ENCODE data around the gene AGAP1.

Gene AGAP1

GRCh38 chr2:235641956-235642355 is 148.1 kb downstream of the AGAP1 start:
- DNase-seq: no peak

GRCh38 chr2:235642446-235643098 is 148.7 kb downstream of the AGAP1 start:
- DNase-seq: no peak

- DNase-seq: no peak
These were observed 150.1 kb downstream of the AGAP1 start for GRCh38 chr2:235643680-235644511.

- DNase-seq: no peak
These were observed 153.4 kb downstream of the AGAP1 start for GRCh38 chr2:235647264-235647663.

GRCh38 chr2:235647877-235648276 is 154.0 kb downstream of the AGAP1 start:
- DNase-seq: no peak

GRCh38 chr2:235649418-235649817 is 155.6 kb downstream of the AGAP1 start:
- no peak for DNase-seq

- DNase-seq: no peak
These were observed 157.8 kb downstream of the AGAP1 start for GRCh38 chr2:235651643-235652042.

GRCh38 chr2:235654103-235654813 is 160.4 kb downstream of the AGAP1 start:
- DNase-seq: no peak

- DNase-seq: no peak
These were observed 164.7 kb downstream of the AGAP1 start for GRCh38 chr2:235658351-235659174.

GRCh38 chr2:235659767-235660322 is 166.0 kb downstream of the AGAP1 start:
- DNase-seq: no peak

- DNase-seq: no peak
These were observed 166.7 kb downstream of the AGAP1 start for GRCh38 chr2:235660484-235661082.

- DNase-seq: no peak
These were observed 167.5 kb downstream of the AGAP1 start for GRCh38 chr2:235661167-235661937.

- no peak for DNase-seq
These were observed 168.1 kb downstream of the AGAP1 start for GRCh38 chr2:235661952-235662351.

GRCh38 chr2:235663875-235664274 is 170.0 kb downstream of the AGAP1 start:
- DNase-seq: no peak

GRCh38 chr2:235665661-235666212 is 171.9 kb downstream of the AGAP1 start:
- DNase-seq: no peak

- no peak for DNase-seq
These were observed 172.5 kb downstream of the AGAP1 start for GRCh38 chr2:235666213-235666781.

- no peak for DNase-seq
These were observed 174.9 kb downstream of the AGAP1 start for GRCh38 chr2:235668782-235669181.

- no peak for DNase-seq
These were observed 175.5 kb downstream of the AGAP1 start for GRCh38 chr2:235669269-235669831.

- DNase-seq: no peak
These were observed 176.4 kb downstream of the AGAP1 start for GRCh38 chr2:235669983-235670962.
